GM18526 (cell line): ENCODE data around the gene C1orf167.

Source experiments
- POLR2A ChIP-seq: IDR thresholded peaks from 3 replicates; pipeline ENCODE4 v1.6.1; 2011; ENCODE audit not compliant: insufficient read length; ENCODE audit errors: extremely low read depth

Gene C1orf167

GRCh38 chr1:11767922-11768704, 6.1 kb downstream of the C1orf167 start:
- TF ChIP-seq POLR2A = no peak

- TF ChIP-seq POLR2A = no peak
These were observed 6.8 kb downstream of the C1orf167 start for GRCh38 chr1:11768821-11769220.

- no peak for TF ChIP-seq POLR2A
These were observed 7.3 kb downstream of the C1orf167 start for GRCh38 chr1:11769274-11769673.

- TF ChIP-seq POLR2A = no peak
These were observed 8.0 kb downstream of the C1orf167 start for GRCh38 chr1:11770011-11770410.

DNA sequence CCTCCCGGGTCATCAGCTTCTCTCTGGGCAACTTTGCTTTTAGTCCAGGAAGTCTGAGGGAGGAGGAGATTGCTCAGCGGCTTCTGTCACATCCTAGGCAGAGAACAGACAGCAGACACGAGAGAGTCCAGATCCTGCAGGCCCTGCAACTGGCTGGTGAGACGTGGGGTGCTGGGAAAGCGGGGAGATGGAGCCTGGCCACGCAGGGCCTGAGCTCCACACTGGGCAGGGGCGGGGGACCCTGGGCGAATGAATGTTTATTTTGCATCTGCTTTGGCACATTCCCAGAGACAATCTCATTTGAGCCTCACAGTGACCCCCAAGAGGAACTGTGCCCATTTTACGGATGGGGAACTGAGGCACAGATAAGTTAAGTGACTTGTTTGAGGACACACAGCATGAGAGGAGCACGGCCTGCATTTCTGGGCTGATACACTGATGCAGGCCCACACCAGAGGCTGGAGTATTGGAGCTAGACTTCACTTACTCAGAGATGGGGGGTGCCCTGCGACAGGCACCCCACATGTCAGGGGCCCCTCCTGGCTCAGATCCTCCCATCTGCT, 9.6 kb downstream of the C1orf167 start:
- TF ChIP-seq POLR2A = no peak

DNA sequence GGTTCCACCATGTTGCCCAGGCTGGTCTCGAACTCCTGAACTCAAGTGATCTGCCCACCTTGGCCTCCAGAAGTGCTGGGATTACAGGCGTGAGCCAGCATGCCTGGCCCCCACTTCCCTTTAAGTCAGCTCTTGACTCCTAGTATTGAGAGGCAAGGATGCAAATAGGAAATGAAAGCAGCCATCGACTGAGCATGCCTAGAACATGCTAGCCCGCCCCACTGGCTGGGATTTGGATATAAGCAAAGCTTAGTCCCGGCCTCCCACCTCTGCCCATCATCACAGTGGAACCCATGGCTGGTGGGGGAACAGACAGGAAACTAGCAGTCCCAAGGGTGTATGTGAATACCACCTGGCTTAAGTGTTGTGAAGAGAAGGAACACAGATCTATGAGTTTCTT, 10.5 kb downstream of the C1orf167 start:
- TF ChIP-seq POLR2A = no peak

DNA sequence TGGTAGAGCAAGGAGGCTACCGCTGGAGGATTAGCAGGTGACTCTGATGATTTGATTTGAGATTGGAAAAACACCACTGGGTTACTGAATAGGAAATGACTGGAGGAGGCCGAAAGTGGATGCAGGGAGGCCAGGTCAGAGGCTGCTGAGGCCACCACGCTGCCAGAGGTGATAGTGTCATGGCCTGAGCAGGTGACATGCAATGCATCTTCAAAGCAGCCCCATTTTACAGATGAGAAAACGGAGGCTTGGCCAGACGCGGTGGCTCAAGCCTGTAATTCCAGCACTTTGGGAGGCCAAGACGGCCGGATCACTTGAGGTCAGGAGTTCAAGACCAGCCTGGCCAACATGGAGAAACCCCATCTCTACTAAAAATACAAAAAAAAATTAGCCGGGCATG, 12.8 kb downstream of the C1orf167 start:
- TF ChIP-seq POLR2A = no peak

DNA sequence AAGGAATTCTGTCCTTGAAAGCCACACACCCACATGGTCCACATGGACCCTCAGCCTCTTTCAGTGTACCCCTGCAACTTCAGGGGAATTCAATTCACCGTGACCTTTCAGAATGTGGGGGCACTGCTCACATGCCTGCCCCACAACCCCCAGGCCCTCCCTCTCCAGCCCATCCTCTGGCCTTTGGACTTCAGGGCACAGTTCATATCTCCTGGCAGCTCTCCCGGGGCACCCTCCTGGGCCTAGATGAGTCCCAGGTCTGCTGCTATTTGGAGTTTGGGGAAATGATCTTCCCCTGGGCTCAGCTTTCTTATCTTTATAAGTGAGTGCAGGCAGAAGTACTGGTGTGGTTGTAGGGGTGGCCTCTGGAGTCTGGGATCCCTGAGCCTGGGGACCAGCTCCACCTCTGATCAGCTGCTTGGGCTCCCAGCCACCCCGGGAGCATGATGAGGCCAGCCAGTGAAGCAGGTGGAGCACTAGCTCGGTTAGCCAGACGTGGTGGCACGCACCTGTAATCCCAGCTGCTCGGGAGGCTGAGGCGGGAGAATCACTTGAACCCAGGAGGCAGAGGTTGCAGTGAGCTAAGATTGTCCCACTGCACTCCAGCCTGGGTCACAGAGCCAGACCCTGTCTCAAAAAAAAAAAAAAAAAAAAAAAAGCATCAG, 15.8 kb downstream of the C1orf167 start:
- TF ChIP-seq POLR2A = no peak

DNA sequence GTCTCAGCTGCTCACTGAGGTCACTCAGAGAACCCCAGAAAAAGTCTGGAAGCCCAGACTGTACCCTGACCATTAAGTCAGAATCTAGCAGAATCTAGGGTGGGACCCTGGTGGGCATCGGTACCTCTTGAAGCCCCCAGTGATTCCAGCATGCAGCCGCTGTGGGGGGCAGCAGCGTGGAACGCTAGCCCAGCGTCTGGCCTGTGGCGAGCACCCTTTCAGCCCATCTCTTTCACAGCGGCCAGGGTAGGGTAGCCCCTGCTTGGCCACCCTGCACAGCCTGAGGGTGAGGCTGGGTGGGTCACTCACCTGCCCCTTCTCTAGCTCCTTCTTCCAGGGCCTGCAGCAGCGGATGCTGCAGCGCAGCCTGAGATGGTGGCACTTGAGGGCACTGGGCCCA, 16.3 kb downstream of the C1orf167 start:
- TF ChIP-seq POLR2A = no peak

GRCh38 chr1:11778844-11779623, 17.0 kb downstream of the C1orf167 start:
- no peak for TF ChIP-seq POLR2A

- no peak for TF ChIP-seq POLR2A
These were observed 17.9 kb downstream of the C1orf167 start for GRCh38 chr1:11779715-11780379.

- TF ChIP-seq POLR2A = no peak
These were observed 18.6 kb downstream of the C1orf167 start for GRCh38 chr1:11780380-11781147.

DNA sequence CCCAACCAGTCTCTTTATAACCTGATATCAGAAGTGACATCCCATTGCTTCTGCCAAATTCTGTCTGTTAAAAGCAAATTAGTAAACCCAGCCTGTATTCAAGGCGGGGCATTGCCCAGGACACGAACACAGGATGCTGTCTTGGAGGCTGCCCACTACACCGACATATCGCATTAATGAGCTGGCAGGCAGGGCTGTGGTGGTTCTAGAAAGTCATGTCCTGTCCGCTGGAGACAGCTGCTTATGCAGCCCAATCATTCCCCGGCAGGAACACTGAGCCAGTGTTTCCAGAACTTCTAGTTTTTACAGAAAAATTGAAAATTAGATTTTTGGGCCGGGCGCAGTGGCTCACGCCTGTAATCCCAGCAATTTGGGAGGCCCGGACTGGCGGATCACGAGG, 19.3 kb downstream of the C1orf167 start:
- TF ChIP-seq POLR2A = no peak

DNA sequence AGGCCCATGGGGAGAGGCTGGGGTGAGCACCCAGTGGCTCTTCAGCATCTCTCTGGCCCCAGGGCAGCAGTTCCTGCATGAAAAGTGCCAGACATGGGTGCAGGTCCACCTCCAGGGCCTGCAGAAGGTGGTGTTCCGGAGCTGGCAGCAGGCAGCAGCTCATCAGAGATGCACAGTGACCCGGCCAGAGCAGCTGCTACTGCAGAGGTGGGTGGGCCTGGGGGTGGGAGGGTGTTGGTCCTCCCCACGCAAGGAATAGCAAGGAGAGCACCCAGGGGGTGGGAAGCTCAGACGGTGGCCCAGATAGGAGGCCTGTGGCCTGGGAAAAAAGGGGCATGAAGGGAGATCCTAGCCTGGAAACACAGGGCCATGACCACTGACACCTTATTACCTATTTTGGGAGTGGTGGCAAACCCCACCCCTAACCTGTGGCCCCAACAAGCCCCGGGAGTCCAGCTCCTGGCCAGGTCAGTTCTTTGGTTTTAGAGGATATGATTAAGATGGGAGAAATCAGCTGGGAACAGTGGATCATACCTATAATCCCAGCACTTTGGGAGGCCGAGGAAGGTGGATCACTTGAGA, 20.2 kb downstream of the C1orf167 start:
- TF ChIP-seq POLR2A = no peak

DNA sequence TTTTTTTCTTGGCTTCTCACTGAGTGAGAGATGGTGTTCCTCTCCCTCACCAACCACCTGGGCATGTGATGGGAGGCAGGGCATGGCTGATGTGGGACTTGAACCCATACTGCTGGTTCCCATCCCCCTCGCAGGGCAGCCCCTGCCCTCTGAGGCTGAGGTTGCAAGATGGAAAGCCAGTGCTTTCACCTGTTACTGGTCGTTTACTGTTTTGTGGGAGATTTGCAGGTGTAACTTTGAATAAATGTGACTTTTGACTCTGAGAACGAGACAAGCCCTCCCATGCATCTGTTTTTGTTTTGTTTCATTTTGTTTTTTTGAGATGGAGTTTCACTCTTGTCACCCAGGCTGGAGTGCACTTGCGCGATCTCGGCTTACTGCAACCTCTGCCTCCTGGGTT, 21.6 kb downstream of the C1orf167 start:
- TF ChIP-seq POLR2A = no peak
